K562 (cell line): ENCODE data around the gene FKBP3. TPM values are rescaled to one million over a fixed set of nuclear protein-coding genes. Genes with fewer than 3 reads are reported as not detected.

Experiments
- BRD9 ChIP-seq: fragments of 450-650 bp; IDR thresholded peaks from 2 replicates; pipeline ENCODE4 v1.6.1; 2018; ENCODE audit warnings: low read depth; ENCODE audit not compliant: partially characterized antibody
- DMBX1 ChIP-seq: fragments of 250-450 bp; sonication (Bioruptor Pico); IDR thresholded peaks from 2 replicates; pipeline ENCODE4 v1.8.0; 2022; ENCODE audit warnings: inconsistent platforms, mild to moderate bottlenecking, moderate library complexity, borderline replicate concordance
- GTF2F1 ChIP-seq: IDR thresholded peaks from 2 replicates; pipeline ENCODE4 v1.6.1; 2011; ENCODE audit warnings: low read depth, low read length, improper control_type of control experiment
- MAFG ChIP-seq: fragments of 450-650 bp; conservative IDR thresholded peaks from 2 replicates; pipeline ENCODE4 v1.6.1; 2016; ENCODE audit warnings: missing genetic modification characterization, missing compliant biosample characterization
- MEF2A ChIP-seq: IDR thresholded peaks from 2 replicates; pipeline ENCODE4 v1.6.1; 2011; ENCODE audit warnings: low read depth, mild to moderate bottlenecking, low read length, moderate library complexity; ENCODE audit not compliant: control insufficient read depth
- MTA1 ChIP-seq: fragments of 450-650 bp; IDR thresholded peaks from 2 replicates; pipeline ENCODE4 v1.6.1; 2017; ENCODE audit warnings: borderline replicate concordance
- NCOA6 ChIP-seq: fragments of 450-650 bp; IDR thresholded peaks from 2 replicates; pipeline ENCODE4 v1.6.1; 2017; ENCODE audit warnings: mild to moderate bottlenecking
- NFATC3 ChIP-seq: fragments of 450-650 bp; IDR thresholded peaks from 2 replicates; pipeline ENCODE4 v1.6.1; 2017; ENCODE audit warnings: mild to moderate bottlenecking
- NR2C1 ChIP-seq, 2 experiments: fragments of 450-650 bp; IDR thresholded peaks; 2 replicates each; pipeline ENCODE4 v1.6.1; 2017; ENCODE audit warnings: mild to moderate bottlenecking in 2 of 2, antibody characterized with exemption in 1 of 2, inconsistent platforms in 1 of 2, missing compliant biosample characterization in 1 of 2, missing genetic modification characterization in 1 of 2
- SAFB2 ChIP-seq: fragments of 200-400 bp; formaldehyde crosslinking; IDR thresholded peaks from 2 replicates; pipeline ENCODE4 v1.6.1; 2018; ENCODE audit warnings: borderline replicate concordance, low read length, low read depth, moderate library complexity; ENCODE audit not compliant: severe bottlenecking
- SRSF9 ChIP-seq: fragments of 200-400 bp; formaldehyde crosslinking; IDR thresholded peaks from 2 replicates; pipeline ENCODE4 v1.6.1; 2017; ENCODE audit warnings: low read depth, low read length, borderline replicate concordance
- TBP ChIP-seq: optimal IDR thresholded peaks from 2 replicates; pipeline ENCODE3; 2011; ENCODE audit warnings: low read depth, low read length, improper control_type of control experiment
- TRIM24 ChIP-seq, 2 experiments: fragments of 450-650 bp; IDR thresholded peaks; 2 replicates each; pipeline ENCODE4 v1.6.1; 2016
- ZEB2 ChIP-seq: fragments of 450-650 bp; IDR thresholded peaks from 2 replicates; pipeline ENCODE4 v1.6.1; 2016
- ZNF24 ChIP-seq: fragments of 450-650 bp; IDR thresholded peaks from 2 replicates; pipeline ENCODE4 v1.6.1; 2016
- ZNF324 ChIP-seq: fragments of 250-450 bp; sonication (Bioruptor Pico); IDR thresholded peaks from 2 replicates; pipeline ENCODE4 v1.4.0; 2020; ENCODE audit warnings: mild to moderate bottlenecking
- ZNF583 ChIP-seq: fragments of 250-450 bp; sonication (Bioruptor Pico); IDR thresholded peaks from 2 replicates; pipeline ENCODE4 v1.4.0; 2020
- ZNF707 ChIP-seq: fragments of 250-450 bp; sonication (Bioruptor Pico); conservative IDR thresholded peaks from 2 replicates; pipeline ENCODE4 v1.8.0; 2022; ENCODE audit warnings: inconsistent platforms, mild to moderate bottlenecking, moderate library complexity
- ZSCAN32 ChIP-seq: fragments of 450-650 bp; formaldehyde crosslinking; IDR thresholded peaks from 2 replicates; pipeline ENCODE4 v1.4.0; 2020; ENCODE audit warnings: mild to moderate bottlenecking, moderate library complexity
- polyA plus RNA-seq, 8 experiments: library from polyadenylated mRNA; depleted of rRNA in 4 of 8; stranded (reverse) in 5 of 8; unstranded in 3 of 8; fragments of >200 nt; fragmentation: Nextera tagmentation in 2 of 8; fragmentation: Illumina TruSeq in 1 of 8; extraction: Ambion mirVana in 2 of 8; extraction: Trizol in 1 of 8; gene quantifications; 2 replicates each; pipeline versions ENCODE4 v1.2.1 to v1.2.3, GENCODE V29; 2011 to 2014; ENCODE audit warnings: inconsistent platforms in 1 of 8, missing spikeins in 1 of 8
- total RNA-seq, 7 experiments: library from RNA; depleted of rRNA in 6 of 7; stranded (reverse); fragments of >200 nt in 6 of 7; fragmentation: Illumina TruSeq in 2 of 7; extraction: Trizol in 2 of 7; gene quantifications; 2 replicates each; pipeline versions ENCODE4 v1.2.1 to v1.2.3, GENCODE V29; 2011 to 2021; ENCODE audit warnings: low replicate concordance in 1 of 7
- TF ChIP-seq, protein P1 (sequence below): fragments of 450-650 bp; IDR thresholded peaks from 2 replicates; pipeline ENCODE4 v1.6.1; 2017; ENCODE audit warnings: antibody characterized with exemption, mild to moderate bottlenecking
- TF ChIP-seq, protein P2 (sequence below): sonication (generic); formaldehyde crosslinking; IDR thresholded peaks from 2 replicates; pipeline ENCODE4 v1.8.0; 2022; ENCODE audit warnings: mild to moderate bottlenecking, missing genetic modification reagents

Gene FKBP3
- total and polyA plus RNA-seq, 9 of the 15 experiments (the other 6 are each of a cell fraction or from before 2014, with no cell fraction given), result 43.6 to 107 (median 65.2) TPM

DNA sequence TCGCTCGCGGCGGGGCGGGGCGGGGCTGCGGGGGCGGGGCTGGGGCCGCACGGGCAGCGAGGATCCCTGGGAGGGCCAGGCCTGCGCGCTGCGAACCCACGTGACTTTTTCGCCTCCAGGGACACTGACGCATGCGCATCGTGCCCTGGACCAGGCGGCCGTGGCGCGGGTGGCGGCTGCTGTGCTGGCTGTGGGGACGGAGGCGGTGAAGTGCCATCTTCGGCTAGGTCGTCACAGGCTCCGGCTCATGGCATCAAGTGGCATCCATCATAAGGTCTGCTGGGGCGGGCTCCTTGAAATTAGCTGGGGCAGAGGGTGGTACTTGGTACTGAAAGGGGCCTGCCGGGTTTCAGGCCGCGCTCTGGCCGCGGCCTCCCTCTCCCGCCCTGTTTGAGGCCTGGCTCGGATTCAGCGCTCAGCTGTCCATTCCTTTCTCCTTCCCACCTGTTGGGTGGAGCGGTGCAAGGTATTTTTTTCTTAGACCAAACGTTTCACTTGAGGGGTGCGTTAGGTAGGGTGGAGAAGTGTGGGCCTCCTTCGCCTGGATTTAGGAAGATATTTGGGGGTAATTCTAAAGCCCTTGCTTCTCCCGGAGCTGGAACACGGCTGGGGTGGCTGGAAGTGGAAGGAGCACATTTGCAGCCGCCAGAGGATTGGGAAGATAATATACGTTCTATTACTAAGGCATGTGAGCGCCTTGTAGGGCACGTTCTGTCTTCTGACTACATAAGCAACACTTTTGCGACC, 50.1 kb downstream of the FKBP3 start, which contains the start of gene PRPF39 (continued):
- TF ChIP-seq, protein P1, sequence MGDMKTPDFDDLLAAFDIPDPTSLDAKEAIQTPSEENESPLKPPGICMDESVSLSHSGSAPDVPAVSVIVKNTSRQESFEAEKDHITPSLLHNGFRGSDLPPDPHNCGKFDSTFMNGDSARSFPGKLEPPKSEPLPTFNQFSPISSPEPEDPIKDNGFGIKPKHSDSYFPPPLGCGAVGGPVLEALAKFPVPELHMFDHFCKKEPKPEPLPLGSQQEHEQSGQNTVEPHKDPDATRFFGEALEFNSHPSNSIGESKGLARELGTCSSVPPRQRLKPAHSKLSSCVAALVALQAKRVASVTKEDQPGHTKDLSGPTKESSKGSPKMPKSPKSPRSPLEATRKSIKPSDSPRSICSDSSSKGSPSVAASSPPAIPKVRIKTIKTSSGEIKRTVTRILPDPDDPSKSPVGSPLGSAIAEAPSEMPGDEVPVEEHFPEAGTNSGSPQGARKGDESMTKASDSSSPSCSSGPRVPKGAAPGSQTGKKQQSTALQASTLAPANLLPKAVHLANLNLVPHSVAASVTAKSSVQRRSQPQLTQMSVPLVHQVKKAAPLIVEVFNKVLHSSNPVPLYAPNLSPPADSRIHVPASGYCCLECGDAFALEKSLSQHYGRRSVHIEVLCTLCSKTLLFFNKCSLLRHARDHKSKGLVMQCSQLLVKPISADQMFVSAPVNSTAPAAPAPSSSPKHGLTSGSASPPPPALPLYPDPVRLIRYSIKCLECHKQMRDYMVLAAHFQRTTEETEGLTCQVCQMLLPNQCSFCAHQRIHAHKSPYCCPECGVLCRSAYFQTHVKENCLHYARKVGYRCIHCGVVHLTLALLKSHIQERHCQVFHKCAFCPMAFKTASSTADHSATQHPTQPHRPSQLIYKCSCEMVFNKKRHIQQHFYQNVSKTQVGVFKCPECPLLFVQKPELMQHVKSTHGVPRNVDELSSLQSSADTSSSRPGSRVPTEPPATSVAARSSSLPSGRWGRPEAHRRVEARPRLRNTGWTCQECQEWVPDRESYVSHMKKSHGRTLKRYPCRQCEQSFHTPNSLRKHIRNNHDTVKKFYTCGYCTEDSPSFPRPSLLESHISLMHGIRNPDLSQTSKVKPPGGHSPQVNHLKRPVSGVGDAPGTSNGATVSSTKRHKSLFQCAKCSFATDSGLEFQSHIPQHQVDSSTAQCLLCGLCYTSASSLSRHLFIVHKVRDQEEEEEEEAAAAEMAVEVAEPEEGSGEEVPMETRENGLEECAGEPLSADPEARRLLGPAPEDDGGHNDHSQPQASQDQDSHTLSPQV, result 0 out of 2 replicates have a peak, but pooled peaks have one; percentile 33
- no peak for TF ChIP-seq SAFB2
- TF ChIP-seq TBP, result peak; percentile 55
- no peak for TF ChIP-seq DMBX1
- no peak for TF ChIP-seq NR2C1 (IDR thresholded peaks at IDR 0.05)
- TF ChIP-seq NR2C1 (tag; IDR thresholded peaks at IDR 0.05), result no peak
- no peak for TF ChIP-seq TRIM24 (IDR thresholded peaks at IDR 0.05)
- TF ChIP-seq NFATC3, result no peak
- no peak for TF ChIP-seq ZNF707 (CRISPR knock-in tag)
- TF ChIP-seq BRD9, result no peak
- TF ChIP-seq, protein P2, sequence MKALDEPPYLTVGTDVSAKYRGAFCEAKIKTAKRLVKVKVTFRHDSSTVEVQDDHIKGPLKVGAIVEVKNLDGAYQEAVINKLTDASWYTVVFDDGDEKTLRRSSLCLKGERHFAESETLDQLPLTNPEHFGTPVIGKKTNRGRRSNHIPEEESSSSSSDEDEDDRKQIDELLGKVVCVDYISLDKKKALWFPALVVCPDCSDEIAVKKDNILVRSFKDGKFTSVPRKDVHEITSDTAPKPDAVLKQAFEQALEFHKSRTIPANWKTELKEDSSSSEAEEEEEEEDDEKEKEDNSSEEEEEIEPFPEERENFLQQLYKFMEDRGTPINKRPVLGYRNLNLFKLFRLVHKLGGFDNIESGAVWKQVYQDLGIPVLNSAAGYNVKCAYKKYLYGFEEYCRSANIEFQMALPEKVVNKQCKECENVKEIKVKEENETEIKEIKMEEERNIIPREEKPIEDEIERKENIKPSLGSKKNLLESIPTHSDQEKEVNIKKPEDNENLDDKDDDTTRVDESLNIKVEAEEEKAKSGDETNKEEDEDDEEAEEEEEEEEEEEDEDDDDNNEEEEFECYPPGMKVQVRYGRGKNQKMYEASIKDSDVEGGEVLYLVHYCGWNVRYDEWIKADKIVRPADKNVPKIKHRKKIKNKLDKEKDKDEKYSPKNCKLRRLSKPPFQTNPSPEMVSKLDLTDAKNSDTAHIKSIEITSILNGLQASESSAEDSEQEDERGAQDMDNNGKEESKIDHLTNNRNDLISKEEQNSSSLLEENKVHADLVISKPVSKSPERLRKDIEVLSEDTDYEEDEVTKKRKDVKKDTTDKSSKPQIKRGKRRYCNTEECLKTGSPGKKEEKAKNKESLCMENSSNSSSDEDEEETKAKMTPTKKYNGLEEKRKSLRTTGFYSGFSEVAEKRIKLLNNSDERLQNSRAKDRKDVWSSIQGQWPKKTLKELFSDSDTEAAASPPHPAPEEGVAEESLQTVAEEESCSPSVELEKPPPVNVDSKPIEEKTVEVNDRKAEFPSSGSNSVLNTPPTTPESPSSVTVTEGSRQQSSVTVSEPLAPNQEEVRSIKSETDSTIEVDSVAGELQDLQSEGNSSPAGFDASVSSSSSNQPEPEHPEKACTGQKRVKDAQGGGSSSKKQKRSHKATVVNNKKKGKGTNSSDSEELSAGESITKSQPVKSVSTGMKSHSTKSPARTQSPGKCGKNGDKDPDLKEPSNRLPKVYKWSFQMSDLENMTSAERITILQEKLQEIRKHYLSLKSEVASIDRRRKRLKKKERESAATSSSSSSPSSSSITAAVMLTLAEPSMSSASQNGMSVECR (CRISPR knock-in tag), result no peak
- no peak for TF ChIP-seq ZNF324 (CRISPR knock-in tag)
- no peak for TF ChIP-seq SRSF9
- TF ChIP-seq MAFG (tag), result no peak
- no peak for TF ChIP-seq GTF2F1
- TF ChIP-seq ZNF583 (CRISPR knock-in tag), result no peak
- TF ChIP-seq MEF2A, result no peak
- no peak for TF ChIP-seq NCOA6
- no peak for TF ChIP-seq ZSCAN32 (CRISPR knock-in tag)
- 0 out of 2 replicates have a peak, but pooled peaks have one; percentile 29 for TF ChIP-seq ZEB2
- no peak for TF ChIP-seq ZNF24
- TF ChIP-seq MTA1, result no peak
